Right hindlimb (tissue), 1 donor: Measurements from ENCODE around the gene PRB2.
"Not testable (repeated sequence)": the region's sequence is repeated elsewhere in the genome, so short reads cannot be mapped to it uniquely, and the experiment has no call there.

Experiments
- DNase-seq: peaks from one replicate; pipeline ENCODE4 v3.0.0-alpha.2; 2018

The PRB2 gene

DNA sequence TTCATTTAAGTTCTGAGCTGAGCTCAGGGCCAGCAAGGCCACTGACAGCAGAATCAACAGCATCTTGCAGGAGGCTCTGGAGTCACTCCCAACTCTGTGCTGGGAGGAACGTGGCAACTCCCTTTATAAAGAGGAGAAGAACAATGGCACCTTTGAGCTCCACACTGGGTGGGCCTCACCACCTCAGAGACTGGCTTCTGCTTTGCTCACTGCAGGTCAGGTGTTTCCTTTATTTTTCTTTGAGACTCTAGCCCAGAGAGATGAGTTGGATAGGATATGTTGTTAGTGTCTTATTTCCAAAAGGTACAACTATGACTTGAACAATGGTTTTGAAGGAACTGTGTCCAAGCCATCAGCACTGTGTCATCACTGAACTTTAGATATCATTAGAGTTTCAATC is at the start of gene PRB2:
PRB2 (minus strand) TSS at position 101 of the 400 bp plus-strand sequence; CDS start at position 63, 38 bp downstream.
- not testable (repeated sequence) for DNase-seq

DNA sequence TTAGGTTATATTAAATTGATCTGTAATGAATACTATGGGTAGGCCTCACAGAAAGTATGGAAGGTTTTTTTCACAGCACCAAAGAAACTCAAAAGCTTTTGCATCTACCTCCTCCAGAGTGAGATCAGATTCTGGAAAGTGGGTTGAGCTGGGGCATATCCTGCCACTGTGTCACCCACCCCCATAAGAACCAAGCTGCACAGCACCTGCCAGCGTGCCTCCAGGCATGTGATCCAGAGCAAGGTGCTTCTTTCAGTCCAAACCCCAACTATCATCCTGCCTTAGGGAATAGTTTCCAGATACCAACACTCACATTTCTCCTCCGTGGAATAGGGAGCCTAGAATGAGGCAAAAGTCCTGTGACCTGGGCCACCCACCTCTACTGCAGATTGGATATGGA is 42.6 kb upstream of the PRB2 start:
- DNase-seq: no peak

DNA sequence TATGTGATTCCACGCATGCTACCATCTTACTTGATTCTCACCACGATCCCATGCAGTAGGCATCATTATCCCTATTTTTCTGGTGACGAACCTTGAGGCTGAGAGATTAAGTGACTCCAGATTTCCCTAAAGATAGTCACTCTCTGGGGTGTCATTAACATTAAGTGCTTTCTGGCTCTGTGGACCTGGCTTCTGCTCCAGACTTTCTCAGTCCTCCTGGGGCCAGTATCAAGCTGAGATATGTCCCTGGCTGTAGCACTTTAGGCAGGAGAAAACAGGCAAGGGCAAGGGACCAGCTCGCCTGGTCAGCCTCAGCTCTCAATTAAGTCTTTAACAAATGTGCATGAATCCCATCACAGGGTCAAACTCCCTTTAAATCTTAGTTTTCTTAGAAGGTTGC is 38.3 kb upstream of the PRB2 start:
- DNase-seq: no peak

DNA sequence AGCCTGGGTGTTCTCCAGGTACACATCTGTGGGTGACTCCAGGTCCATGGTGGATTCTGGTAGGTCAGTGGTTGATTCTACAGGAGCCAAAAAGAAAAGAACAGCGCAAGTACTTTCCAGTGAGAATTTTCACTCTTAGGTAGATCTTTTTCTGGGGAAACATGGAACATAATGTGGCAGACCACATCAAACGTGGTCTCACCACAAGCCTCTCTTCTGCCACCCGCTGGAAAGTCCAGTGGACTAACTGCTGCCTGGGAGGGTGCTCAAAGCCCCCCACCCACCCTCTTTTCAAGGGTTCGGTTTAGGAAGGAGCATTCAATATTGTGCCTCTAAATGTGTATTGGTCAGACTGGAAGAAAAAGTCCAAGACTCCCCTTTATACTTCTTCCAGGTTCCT is 36.1 kb upstream of the PRB2 start:
- no peak for DNase-seq

DNA sequence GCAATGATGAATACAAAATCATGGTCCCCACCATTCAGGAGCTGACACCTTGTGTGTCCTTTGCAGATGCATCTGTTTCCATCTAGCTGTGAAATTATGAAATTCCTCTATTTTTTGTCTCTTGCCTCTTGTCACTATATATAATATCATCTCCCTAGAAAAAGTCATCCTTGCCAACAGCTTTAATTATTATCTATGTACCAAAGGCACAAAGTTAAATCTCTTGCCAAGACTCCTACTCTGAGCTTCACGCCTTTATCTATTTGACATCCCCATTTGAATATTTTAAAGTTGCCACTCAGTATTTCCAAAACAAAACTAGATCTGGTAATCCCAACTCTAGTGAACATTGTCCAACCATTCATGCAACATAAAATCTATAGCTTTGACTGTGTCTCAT is 32.0 kb upstream of the PRB2 start:
- no peak for DNase-seq

DNA sequence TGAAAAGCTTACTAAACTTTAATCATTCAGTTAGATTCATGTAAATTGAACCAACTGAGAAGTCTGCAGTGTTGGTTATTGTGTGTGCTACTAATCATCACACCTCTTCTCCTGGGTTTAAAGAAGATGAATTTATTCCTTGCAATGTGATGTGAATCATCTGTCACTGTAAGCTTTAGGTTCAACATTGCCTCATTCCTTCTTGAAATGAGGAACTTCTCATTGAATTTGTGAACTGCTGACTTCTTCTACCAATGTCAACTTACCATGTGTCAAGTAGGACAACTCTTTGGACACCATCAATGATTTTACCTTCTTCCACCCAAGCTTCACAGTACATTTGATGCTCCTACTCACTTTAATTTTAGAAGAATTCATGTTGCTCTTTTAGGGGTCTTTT is 17.4 kb upstream of the PRB2 start:
- no peak for DNase-seq

DNA sequence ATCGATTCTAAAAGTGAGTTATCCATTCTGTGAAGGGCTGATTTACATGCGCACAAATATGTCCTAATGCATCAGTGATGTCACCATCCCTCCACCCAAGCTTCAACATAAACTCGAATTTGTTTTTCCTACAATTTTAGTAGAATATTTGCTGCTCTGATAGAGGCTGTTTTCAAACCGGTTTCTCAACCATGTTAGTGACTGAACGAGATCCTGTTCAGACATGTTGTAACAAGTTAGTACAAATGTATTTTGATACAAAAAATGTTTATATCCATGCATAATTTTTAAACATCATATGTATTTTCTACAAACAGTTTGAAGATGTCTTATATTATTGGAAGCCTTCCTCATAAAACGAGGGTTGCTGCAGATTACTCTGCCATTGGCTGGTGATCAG is 12.7 kb upstream of the PRB2 start:
- DNase-seq: no peak

DNA sequence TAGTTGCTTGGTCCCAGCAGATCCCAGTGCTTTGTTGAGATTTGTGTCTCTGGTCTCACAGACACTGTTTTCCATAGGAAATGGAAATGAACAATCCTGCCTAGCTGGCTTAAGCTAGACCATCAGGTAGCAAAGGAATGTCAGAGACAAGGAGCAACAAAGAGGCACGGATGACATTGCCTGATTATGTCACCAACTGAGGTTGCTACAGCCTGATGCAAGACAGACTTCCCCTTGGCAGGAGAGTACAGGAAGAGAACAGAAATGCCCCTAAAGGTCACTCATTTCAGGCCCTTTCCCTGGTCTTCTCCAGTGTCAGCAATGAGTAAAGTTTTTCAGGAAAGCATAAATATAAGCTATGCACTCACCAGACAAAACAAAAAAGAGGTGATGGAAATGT is 2.0 kb upstream of the PRB2 start:
- DNase-seq: no peak

DNA sequence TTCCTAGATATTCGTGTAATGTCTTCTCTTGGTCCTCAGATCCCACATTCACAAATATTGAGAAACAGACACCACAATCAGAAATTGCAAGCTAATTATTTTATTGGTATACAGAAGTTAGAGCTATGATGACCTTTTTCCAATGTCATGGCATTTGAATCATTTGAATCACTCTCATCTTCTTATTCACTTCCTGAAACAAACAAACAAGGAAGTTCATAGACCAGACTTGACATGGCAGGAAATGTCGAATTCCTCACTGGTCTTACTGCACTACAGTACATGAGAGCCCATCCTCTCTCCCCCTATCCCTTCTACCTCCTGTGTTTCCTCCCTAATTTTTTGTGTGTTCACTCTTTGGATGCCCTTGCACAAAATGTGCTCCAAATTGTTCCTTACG is 3.9 kb downstream of the PRB2 start:
- DNase-seq: not testable (repeated sequence)

DNA sequence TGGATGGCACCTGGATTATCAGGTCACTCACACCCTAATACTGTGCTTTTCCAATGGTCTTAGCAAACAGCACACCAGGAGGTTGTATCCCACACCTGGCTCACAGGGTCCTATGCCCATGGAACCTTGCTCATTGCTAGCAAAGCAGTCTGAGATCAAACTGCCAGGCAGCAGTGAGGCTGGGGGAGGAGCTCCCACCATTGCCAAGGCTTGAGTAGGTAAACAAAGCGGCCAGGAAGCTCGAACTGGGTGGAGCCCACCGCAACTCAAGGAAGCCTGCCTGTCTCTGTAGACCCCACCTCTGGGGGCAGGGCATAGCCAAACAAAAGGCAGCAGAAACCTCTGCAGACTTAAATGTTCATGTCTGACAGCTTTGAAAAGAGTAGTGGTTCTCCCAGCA is 17.9 kb downstream of the PRB2 start:
- DNase-seq: not testable (repeated sequence)

DNA sequence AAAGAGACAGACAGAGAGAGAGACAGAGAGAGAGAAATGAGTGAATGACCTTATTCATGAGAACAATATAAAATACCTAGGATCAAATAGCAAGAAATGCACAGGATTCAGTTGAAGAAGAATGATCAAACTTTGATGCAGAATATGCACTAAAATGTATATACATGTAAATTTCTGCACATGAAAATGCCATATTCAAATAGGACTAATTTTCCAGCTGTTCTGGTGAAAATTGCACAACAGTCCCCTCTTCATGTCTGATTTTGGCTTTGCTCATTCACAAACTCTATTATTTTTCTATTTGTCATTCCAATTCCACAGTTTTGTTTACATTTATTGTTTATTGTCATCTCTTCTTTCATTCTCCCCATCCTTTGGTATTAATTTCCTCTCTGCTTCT is 34.2 kb downstream of the PRB2 start:
- no peak for DNase-seq

DNA sequence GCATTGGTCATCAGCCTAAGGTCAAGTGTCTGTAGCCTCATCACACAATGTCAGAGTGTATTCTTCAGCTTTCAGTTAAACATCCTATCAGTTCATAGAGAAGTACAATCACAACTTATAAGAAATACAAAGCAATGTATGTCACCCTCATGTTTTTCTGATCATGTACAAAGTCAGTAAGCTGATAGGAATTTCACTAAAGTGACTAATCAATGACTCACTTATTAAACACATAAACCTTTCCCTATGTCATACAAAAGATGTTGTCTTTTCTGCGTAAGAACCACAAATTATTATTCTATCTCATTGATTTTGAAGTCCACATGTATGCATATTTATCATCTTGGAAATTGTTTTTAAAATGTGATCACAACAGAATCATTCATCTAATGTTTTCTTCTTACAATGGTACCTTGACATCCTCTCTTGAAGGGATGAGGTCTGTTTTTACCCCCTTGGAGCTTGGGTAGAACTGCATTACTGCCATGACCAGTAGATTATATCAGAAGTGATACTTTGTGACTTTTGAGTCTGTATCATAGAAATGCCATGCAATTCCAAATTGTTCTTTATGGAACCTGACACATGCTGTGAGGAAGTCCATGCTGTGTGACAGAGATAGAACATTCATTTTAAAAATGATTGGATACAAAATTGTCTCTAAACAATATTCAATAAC is 35.0 kb downstream of the PRB2 start:
- not testable (repeated sequence) for DNase-seq

DNA sequence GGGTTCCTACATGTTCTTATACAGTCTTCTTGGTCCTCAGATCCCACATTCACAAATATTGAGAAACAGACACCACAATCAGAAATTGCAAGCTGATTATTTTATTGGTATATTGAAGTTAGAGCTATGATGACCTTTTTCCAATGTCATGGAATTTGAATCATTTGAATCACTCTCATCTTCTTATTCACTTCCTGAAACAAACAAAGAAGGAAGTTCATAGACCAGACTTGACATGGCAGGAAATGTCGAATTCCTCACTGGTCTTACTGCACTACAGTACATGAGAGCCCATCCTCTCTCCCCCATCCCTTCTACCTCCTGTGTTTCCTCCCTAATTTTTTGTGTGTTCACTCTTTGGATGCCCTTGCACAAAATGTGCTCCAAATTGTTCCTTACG is 43.6 kb downstream of the PRB2 start:
- not testable (repeated sequence) for DNase-seq

DNA sequence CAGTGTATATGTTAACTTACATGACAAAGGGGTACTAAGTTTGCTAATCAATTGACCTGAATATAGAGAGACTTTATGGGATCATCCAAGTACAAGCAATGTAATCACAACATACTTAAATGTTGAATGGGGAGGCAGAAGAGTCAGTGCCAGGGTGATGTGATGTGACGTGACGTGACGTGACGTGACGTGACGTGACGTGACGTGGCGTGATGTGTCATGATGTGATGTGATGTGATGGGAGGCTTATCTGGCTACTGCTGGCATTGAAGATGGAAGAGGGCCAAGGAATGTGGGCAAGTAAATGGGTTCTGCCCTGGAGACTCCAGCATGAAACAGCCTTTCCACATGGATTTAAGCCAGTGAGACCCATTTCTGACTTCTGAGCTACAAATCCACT is 46.9 kb downstream of the PRB2 start:
- no peak for DNase-seq

DNA sequence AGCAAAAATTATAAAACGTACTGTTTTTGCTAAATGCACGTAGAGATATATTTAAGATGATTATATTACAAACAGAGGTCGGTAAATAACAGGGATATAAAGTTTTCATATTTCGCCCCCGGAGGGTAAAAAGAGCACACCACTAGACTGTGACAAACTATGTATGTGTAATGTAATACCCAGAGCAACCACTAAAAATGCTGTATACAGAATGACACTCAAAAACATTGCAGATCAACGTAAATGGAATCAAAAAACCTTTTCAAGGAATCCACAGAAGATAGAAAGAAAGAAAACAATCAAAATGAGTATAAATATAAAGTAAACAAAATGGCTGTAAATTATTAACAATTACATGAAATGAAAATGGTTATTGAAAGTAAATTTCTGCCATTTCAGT is 47.6 kb downstream of the PRB2 start:
- no peak for DNase-seq

DNA sequence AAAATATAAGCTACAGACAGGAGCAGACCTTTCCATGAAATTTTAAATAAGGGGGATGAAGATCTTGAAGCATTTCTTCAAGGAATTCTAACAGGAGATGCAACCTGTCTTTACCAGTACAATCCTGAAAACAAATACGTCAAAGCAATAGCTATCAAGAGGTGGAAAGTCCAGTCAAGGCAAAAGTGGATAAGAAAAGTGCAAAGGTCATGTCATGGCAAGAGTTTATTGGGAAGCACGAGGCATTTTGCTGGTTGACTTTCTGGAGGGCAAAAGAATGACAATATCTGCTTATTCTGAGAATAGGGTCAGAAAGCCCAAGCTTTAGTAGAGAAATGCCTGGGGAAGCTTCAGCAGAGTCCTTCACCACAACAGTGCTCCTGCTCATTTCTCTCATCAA is 50.9 kb downstream of the PRB2 start:
- DNase-seq: no peak
